ENCODE results near the gene IPO9. TPM values are rescaled to one million over a fixed set of nuclear protein-coding genes. Genes with fewer than 3 reads are reported as not detected.

Gene IPO9
- total RNA-seq, 1 donor from 2014 or later: 50.2 TPM

GRCh38 chr1:201828217-201828819 lies 639 bp upstream of the IPO9 start:
- peaks cover 42% of the 10 kb centered on the region for H3K79me2 ChIP-seq (ENCODE audit: insufficient read depth, low read length)
- no peak for FAIRE-seq

GRCh38 chr1:201831371-201831770 lies 2.4 kb downstream of the IPO9 start:
- no peak overlapping the region for H3K27ac ChIP-seq (ENCODE audit: low read depth, low read length)
- no peaks in the 10 kb centered on the region for H3K36me3 Mint-ChIP-seq (ENCODE audit: low read depth, unreplicated experiment)
- H3K9me3 Mint-ChIP-seq (ENCODE audit: unreplicated experiment): no peaks in the 10 kb centered on the region
- peaks cover 20% of the 10 kb centered on the region for H3K4me1 ChIP-seq (ENCODE audit: insufficient read depth, low read length)
- H2AFZ ChIP-seq (ENCODE audit: low read depth, low read length): no peak overlapping the region
- FAIRE-seq (no peak), DNase-seq (ENCODE audit: low read depth) (no peak)
- no peak overlapping the region for H3K4me3 ChIP-seq (ENCODE audit: insufficient read depth, low read depth, low read length)
- H3K27ac Mint-ChIP-seq (ENCODE audit: unreplicated experiment): no peak overlapping the region
- H3K36me3 ChIP-seq (ENCODE audit: insufficient read depth, low read length): peaks cover 6% of the 10 kb centered on the region
- H3K4me2 ChIP-seq (ENCODE audit: low read length): peak overlapping the region; percentile 85
- H3K9ac ChIP-seq (ENCODE audit: low read length): no peak overlapping the region
- TF ChIP-seq CTCF (IDR thresholded peaks at IDR 0.05; ENCODE audit: insufficient read depth, low read depth, low read length): no peak
- no peaks in the 10 kb centered on the region for H3K9me3 ChIP-seq (ENCODE audit: insufficient read depth, low read depth, low read length)
- H3K4me3 Mint-ChIP-seq (ENCODE audit: unreplicated experiment): no peak overlapping the region
- H3K4me1 Mint-ChIP-seq (ENCODE audit: low read depth, unreplicated experiment): peaks cover 24% of the 10 kb centered on the region
- no peaks in the 10 kb centered on the region for H3K27me3 ChIP-seq (ENCODE audit: insufficient read depth, low read length)
- peaks cover 55% of the 10 kb centered on the region for H4K20me1 ChIP-seq (ENCODE audit: insufficient read depth, low read length)
- H3K27me3 Mint-ChIP-seq (ENCODE audit: low read depth, unreplicated experiment): no peaks in the 10 kb centered on the region
- H3K79me2 ChIP-seq (ENCODE audit: insufficient read depth, low read length): peaks cover 72% of the 10 kb centered on the region

More at GRCh38 chr1:201828217-201828819, 639 bp upstream of the IPO9 start:
- Mint-ChIP-seq H3K4me1 (ENCODE audit: low read depth, unreplicated experiment) (peaks cover 24% of the 10 kb centered on the region), H3K4me3 (ENCODE audit: unreplicated experiment) (peak overlapping the region; percentile 99), H3K27me3 (ENCODE audit: low read depth, unreplicated experiment) (no peaks in the 10 kb centered on the region), H3K27ac (ENCODE audit: unreplicated experiment) (peak overlapping the region; percentile 84), H3K36me3 (ENCODE audit: low read depth, unreplicated experiment) (peaks cover 3% of the 10 kb centered on the region), H3K9me3 (ENCODE audit: unreplicated experiment) (no peaks in the 10 kb centered on the region)
- no peak for TF ChIP-seq EZH2 (IDR thresholded peaks at IDR 0.05; ENCODE audit: insufficient read depth, low read length)
- no peak for TF ChIP-seq CTCF (IDR thresholded peaks at IDR 0.05; ENCODE audit: insufficient read depth, low read depth, low read length)
- peak overlapping the region; percentile 38 for H3K27ac ChIP-seq (ENCODE audit: low read depth, low read length)
- H3K9ac ChIP-seq (ENCODE audit: low read length): peak overlapping the region; percentile 98
- peaks cover 39% of the 10 kb centered on the region for H4K20me1 ChIP-seq (ENCODE audit: insufficient read depth, low read length)
- no peak overlapping the region for H2AFZ ChIP-seq (ENCODE audit: low read depth, low read length)
- H3K4me1 ChIP-seq (ENCODE audit: insufficient read depth, low read length): peaks cover 20% of the 10 kb centered on the region
- H3K4me2 ChIP-seq (ENCODE audit: low read length): peak overlapping the region; percentile 81
- H3K4me3 ChIP-seq (ENCODE audit: insufficient read depth, low read depth, low read length): peak overlapping the region; percentile 93
- peak; percentile 35 for DNase-seq (ENCODE audit: low read depth)
- peaks cover 13% of the 10 kb centered on the region for H3K36me3 ChIP-seq (ENCODE audit: insufficient read depth, low read length)
- H3K27me3 ChIP-seq (ENCODE audit: insufficient read depth, low read length): no peaks in the 10 kb centered on the region
- H3K9me3 ChIP-seq (ENCODE audit: insufficient read depth, low read depth, low read length): no peaks in the 10 kb centered on the region

- DNase-seq (ENCODE audit: low read depth) (no peak), FAIRE-seq (no peak)
- Histone ChIP-seq H3K9me3 (ENCODE audit: insufficient read depth, low read depth, low read length) (no peaks in the 10 kb centered on the region), H3K9ac (ENCODE audit: low read length) (no peak overlapping the region), H3K27ac (ENCODE audit: low read depth, low read length) (no peak overlapping the region), H3K27me3 (ENCODE audit: insufficient read depth, low read length) (no peaks in the 10 kb centered on the region), H3K4me3 (ENCODE audit: insufficient read depth, low read depth, low read length) (no peak overlapping the region), H3K79me2 (ENCODE audit: insufficient read depth, low read length) (peaks cover 97% of the 10 kb centered on the region), H3K4me2 (ENCODE audit: low read length) (no peak overlapping the region), H3K36me3 (ENCODE audit: insufficient read depth, low read length) (peaks cover 6% of the 10 kb centered on the region), H4K20me1 (ENCODE audit: insufficient read depth, low read length) (peaks cover 72% of the 10 kb centered on the region), H3K4me1 (ENCODE audit: insufficient read depth, low read length) (peaks cover 10% of the 10 kb centered on the region), H2AFZ (ENCODE audit: low read depth, low read length) (no peak overlapping the region)
- H3K4me1 Mint-ChIP-seq (ENCODE audit: low read depth, unreplicated experiment): peaks cover 12% of the 10 kb centered on the region
- H3K9me3 Mint-ChIP-seq (ENCODE audit: unreplicated experiment): no peaks in the 10 kb centered on the region
- H3K27ac Mint-ChIP-seq (ENCODE audit: unreplicated experiment): no peak overlapping the region
- no peaks in the 10 kb centered on the region for H3K27me3 Mint-ChIP-seq (ENCODE audit: low read depth, unreplicated experiment)
- TF ChIP-seq CTCF (IDR thresholded peaks at IDR 0.05; ENCODE audit: insufficient read depth, low read depth, low read length): no peak
- no peak for TF ChIP-seq EZH2 (IDR thresholded peaks at IDR 0.05; ENCODE audit: insufficient read depth, low read length)
- no peaks in the 10 kb centered on the region for H3K36me3 Mint-ChIP-seq (ENCODE audit: low read depth, unreplicated experiment)
- no peak overlapping the region for H3K4me3 Mint-ChIP-seq (ENCODE audit: unreplicated experiment)
These were observed 5.7 kb downstream of the IPO9 start for GRCh38 chr1:201834621-201835020.

All from astrocyte (in vitro differentiated cells and primary cell).